PC-3 (cell line): ENCODE measurements around the gene TNFRSF19. TPM values are rescaled to one million over a fixed set of nuclear protein-coding genes. Genes with fewer than 3 reads are reported as not detected.

Experiments
- ATAC-seq: fragments of 200-7000 bp; cut with Tn5 transposase; 2 replicates; pipeline ENCODE4 v1.9.1; 2020; ENCODE audit warnings: mild to moderate bottlenecking, moderate library complexity
- BruUV-seq: library from RNA; stranded (reverse); fragments of 400-500 nt; replicated peaks from 2 replicates; lab custom pipeline; 2021; lab: Mats Ljungman, UMichigan
- CTCF ChIA-PET: fragments of 300-600 bp; sonication (Branson Sonifier 250); formaldehyde crosslinking; loops from one replicate; lab custom pipeline; 2022; ENCODE audit warnings: antibody characterized with exemption; lab: Charles Lee
- POLR2A ChIA-PET: fragments of 300-600 bp; sonication (Branson Sonifier 250); formaldehyde crosslinking; loops from one replicate; lab custom pipeline; 2022; ENCODE audit warnings: antibody characterized with exemption; ENCODE audit not compliant: unreplicated experiment; lab: Charles Lee
- DNase-seq: peaks from one replicate; pipeline ENCODE4 v3.0.0-alpha.2; 2015
- H2AFZ ChIP-seq: fragments of 300-600 bp; sonication (generic); 2 replicates; pipeline ENCODE4 v1.6.0; 2016; ENCODE audit warnings: antibody characterized with exemption, low read length
- H3F3A ChIP-seq: fragments of 300-600 bp; sonication (generic); one replicate; pipeline ENCODE4 v1.6.0; 2017; ENCODE audit warnings: antibody characterized with exemption, low read length, control low read depth, mild to moderate bottlenecking; ENCODE audit not compliant: unreplicated experiment
- H3K27ac ChIP-seq: fragments of 300-600 bp; sonication (generic); 2 replicates; pipeline ENCODE4 v1.5.1; 2016; ENCODE audit warnings: mild to moderate bottlenecking, low read length
- H3K27me3 ChIP-seq: fragments of 300-600 bp; sonication (generic); 2 replicates; pipeline ENCODE4 v1.6.1; 2016; ENCODE audit warnings: low read length, mixed read lengths
- H3K36me3 ChIP-seq: fragments of 300-600 bp; sonication (generic); 2 replicates; pipeline ENCODE4 v1.6.1; 2016; ENCODE audit warnings: low read depth, mixed run types, low read length, mixed read lengths
- H3K4me1 ChIP-seq: fragments of 300-600 bp; sonication (generic); 2 replicates; pipeline ENCODE4 v1.5.1; 2016; ENCODE audit warnings: low read length; ENCODE audit not compliant: insufficient read depth
- H3K4me2 ChIP-seq: fragments of 300-600 bp; sonication (generic); 2 replicates; pipeline ENCODE4 v1.6.0; 2016; ENCODE audit warnings: low read length
- H3K4me3 ChIP-seq: fragments of 300-600 bp; sonication (generic); 2 replicates; pipeline ENCODE4 v1.5.1; 2016; ENCODE audit warnings: mild to moderate bottlenecking, low read length, mixed read lengths
- H3K79me2 ChIP-seq: fragments of 300-600 bp; sonication (generic); 2 replicates; pipeline ENCODE4 v1.6.1; 2017; ENCODE audit warnings: low read length, mixed read lengths
- H3K9ac ChIP-seq: fragments of 300-600 bp; sonication (generic); 2 replicates; pipeline ENCODE4 v1.6.0; 2016; ENCODE audit warnings: mild to moderate bottlenecking, low read length
- H3K9me2 ChIP-seq: fragments of 300-600 bp; sonication (generic); replicated peaks from 2 replicates; pipeline ENCODE4 v1.6.1; 2016; ENCODE audit warnings: mixed run types, low read length, mixed read lengths
- H3K9me3 ChIP-seq: fragments of 300-600 bp; sonication (generic); 2 replicates; pipeline ENCODE4 v1.6.1; 2016; ENCODE audit warnings: low read length, mixed read lengths
- H4K20me1 ChIP-seq: fragments of 300-600 bp; sonication (generic); 2 replicates; pipeline ENCODE4 v1.6.1; 2016; ENCODE audit warnings: low read length, mixed read lengths
- CTCF ChIP-seq: fragments of 300-600 bp; sonication (generic); conservative IDR thresholded peaks from 2 replicates; pipeline ENCODE4 v1.5.1; 2017; ENCODE audit warnings: antibody characterized with exemption, low read depth, mild to moderate bottlenecking, low read length
- EZH2 ChIP-seq: fragments of 300-600 bp; sonication (generic); IDR thresholded peaks from one replicate; pipeline ENCODE4 v1.6.1; 2017; ENCODE audit warnings: antibody characterized with exemption, mild to moderate bottlenecking, low read length; ENCODE audit not compliant: unreplicated experiment
- EZH2phosphoT487 ChIP-seq: fragments of 300-600 bp; sonication (generic); IDR thresholded peaks from 2 replicates; pipeline ENCODE4 v1.6.1; 2018; ENCODE audit warnings: mild to moderate bottlenecking, antibody characterized with exemption, low read length, borderline replicate concordance
- intact Hi-C: fragments of 100-400 bp; cut with micrococcal nuclease; formaldehyde crosslinking; loops from 2 replicates; pipeline ENCODE4 v1.9.0; 2023
- total RNA-seq: library from RNA; depleted of rRNA; stranded (reverse); fragments of >200 nt; gene quantifications from 2 replicates; pipeline ENCODE4 v1.2.3, GENCODE V29; 2014

Gene TNFRSF19
- total RNA-seq, 1 experiment from 2014 or later, result 6.1 TPM

- TF ChIP-seq CTCF (no peak), EZH2phosphoT487 (no peak), EZH2 (no peak)
- H3K4me2 ChIP-seq, result no peak overlapping the region
- intact Hi-C loops, result no loop called here
Measured at GRCh38 chr13:23692816-23693215, 122.6 kb downstream of the TNFRSF19 start.

DNA sequence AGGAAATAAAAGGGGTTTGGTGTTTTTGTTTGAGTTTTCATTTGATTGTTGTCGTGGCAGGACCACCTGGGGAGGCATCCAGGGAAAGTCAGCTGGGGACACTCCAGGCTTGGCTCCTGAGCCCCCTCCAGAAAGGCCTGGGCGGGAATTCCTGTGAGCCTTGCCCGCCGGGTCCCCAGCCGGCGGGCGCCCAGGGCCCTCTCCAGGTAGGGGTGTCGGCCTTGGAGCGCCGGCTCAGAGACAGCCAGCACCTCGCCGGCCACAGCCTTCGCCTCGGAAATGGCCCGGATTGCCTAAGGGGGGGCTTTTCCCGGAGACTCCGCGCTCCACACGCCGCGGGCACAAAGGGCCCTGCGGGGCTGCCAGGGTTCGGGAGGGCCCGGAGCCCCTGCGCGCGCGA, 125.0 kb downstream of the TNFRSF19 start:
- TF ChIP-seq EZH2 (no peak), CTCF (no peak), EZH2phosphoT487 (no peak)
- intact Hi-C loops, result no loop called here
- H3K27ac ChIP-seq, result no peak overlapping the region
- no peaks in the 10 kb centered on the region for H3F3A ChIP-seq
- BruUV-seq, result no TSS peak
- H3K4me3 ChIP-seq, result no peak overlapping the region
- H2AFZ ChIP-seq, result no peak overlapping the region
- H3K36me3 ChIP-seq, result no peaks in the 10 kb centered on the region
- ChIA-PET POLR2A (no interaction called here), CTCF (no interaction called here)
- H3K79me2 ChIP-seq, result no peaks in the 10 kb centered on the region
- H3K9ac ChIP-seq, result no peak overlapping the region
- no peak overlapping the region for H3K4me2 ChIP-seq
- DNase-seq, result no peak
- no peaks in the 10 kb centered on the region for H3K27me3 ChIP-seq
- no peak for ATAC-seq
- H3K4me1 ChIP-seq, result no peaks in the 10 kb centered on the region
- no peaks in the 10 kb centered on the region for H4K20me1 ChIP-seq
- H3K9me2 ChIP-seq, result no peaks in the 10 kb centered on the region
- no peaks in the 10 kb centered on the region for H3K9me3 ChIP-seq

More at GRCh38 chr13:23692816-23693215, 122.6 kb downstream of the TNFRSF19 start:
- Histone ChIP-seq H3K27me3 (no peaks in the 10 kb centered on the region), H2AFZ (no peak overlapping the region), H3K36me3 (no peaks in the 10 kb centered on the region), H3K9me3 (no peaks in the 10 kb centered on the region), H3K9me2 (no peaks in the 10 kb centered on the region), H3K79me2 (no peaks in the 10 kb centered on the region), H3K27ac (no peak overlapping the region), H4K20me1 (no peaks in the 10 kb centered on the region), H3K9ac (no peak overlapping the region), H3K4me1 (0 out of 2 replicates have a peak, but pooled peaks cover 8% of the 10 kb centered on the region), H3F3A (no peaks in the 10 kb centered on the region), H3K4me3 (no peak overlapping the region)
- DNase-seq, result no peak
- BruUV-seq, result no TSS peak
- ATAC-seq, result no peak
- ChIA-PET POLR2A (no interaction called here), CTCF (no interaction called here)

DNA sequence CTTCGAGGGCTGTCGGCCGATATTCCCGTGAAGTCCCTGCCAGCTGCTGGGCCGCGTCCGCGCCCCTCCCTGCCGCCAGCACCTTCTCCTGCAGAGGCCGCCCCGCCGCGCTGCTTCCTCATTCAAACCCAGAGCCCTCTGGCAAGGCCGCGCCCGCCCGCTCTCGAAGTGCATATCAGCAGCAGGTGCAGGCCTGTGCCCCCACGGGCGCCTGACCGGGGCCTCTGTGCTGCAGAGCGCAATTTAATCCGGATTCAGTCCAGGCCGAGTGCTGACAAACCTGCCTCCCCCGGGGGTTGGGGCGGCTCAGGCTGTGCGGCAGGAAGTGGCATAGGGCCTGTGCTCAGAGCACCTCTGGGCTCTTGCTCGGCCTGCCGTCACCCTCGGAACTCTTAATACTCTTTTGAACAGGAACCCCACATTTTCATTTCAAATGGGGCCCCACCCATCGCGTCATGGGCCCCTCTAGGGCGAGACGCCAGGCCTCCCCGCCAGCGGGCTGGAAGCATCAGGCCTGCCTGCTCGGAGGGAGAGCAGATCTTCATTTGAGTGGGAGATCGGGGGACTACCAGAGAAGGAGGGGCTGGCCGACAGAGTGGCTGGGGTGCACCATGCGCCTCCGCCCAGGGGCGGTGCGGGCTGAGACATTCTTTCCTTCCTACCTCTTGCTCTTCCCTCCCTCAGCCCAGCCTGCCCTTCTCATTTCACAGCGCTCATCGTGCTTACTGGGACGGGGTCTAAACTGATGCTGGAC, 125.7 kb downstream of the TNFRSF19 start:
- no peaks in the 10 kb centered on the region for H4K20me1 ChIP-seq
- no TSS peak for BruUV-seq
- no peaks in the 10 kb centered on the region for H3K9me2 ChIP-seq
- ChIA-PET CTCF (interaction anchor here (0.7 kb wide), 1 partner anchor 44 kb away, joined by 3 read pairs; no protein-coding TSS in a partner anchor), POLR2A (no interaction called here)
- ATAC-seq (no peak), DNase-seq (no peak)
- H3K27me3 ChIP-seq, result no peaks in the 10 kb centered on the region
- no peaks in the 10 kb centered on the region for H3K4me1 ChIP-seq
- H3K9me3 ChIP-seq, result no peaks in the 10 kb centered on the region
- H3K4me2 ChIP-seq, result no peak overlapping the region
- H3K27ac ChIP-seq, result no peak overlapping the region
- H3K4me3 ChIP-seq, result no peak overlapping the region
- intact Hi-C loops, result no loop called here
- no peak for TF ChIP-seq EZH2phosphoT487
- no peak for TF ChIP-seq EZH2
- TF ChIP-seq CTCF, result no peak
- no peaks in the 10 kb centered on the region for H3K79me2 ChIP-seq
- H3K36me3 ChIP-seq, result no peaks in the 10 kb centered on the region
- no peak overlapping the region for H3K9ac ChIP-seq
- no peak overlapping the region for H2AFZ ChIP-seq
- H3F3A ChIP-seq, result no peaks in the 10 kb centered on the region
